ENCODE results near the gene RSPH1.

The RSPH1 gene

GRCh38 chr21:42513151-42513984 is 17.3 kb upstream of the RSPH1 start, which contains the start of gene SLC37A1:
Gene SLC37A1 (plus strand): TSS chr21:42513852. CDS start chr21:42518455, 4,603 bp downstream.
- H3K36me3 ChIP-seq (ENCODE audit: insufficient read depth, insufficient read length, low read length): peaks cover 1% of the 10 kb centered on the region
- no peaks in the 10 kb centered on the region for H3K27me3 ChIP-seq (ENCODE audit: insufficient read depth, insufficient read length)
- no peaks in the 10 kb centered on the region for H3K9me3 ChIP-seq (ENCODE audit: insufficient read depth, low read length)
- peak within 1 kb of the TSS; percentile 79 for H3K9ac ChIP-seq (ENCODE audit: insufficient read length, low read depth)
- peak within 1 kb of the TSS; percentile 46 for H3K4me3 ChIP-seq (ENCODE audit: insufficient read length, low read depth)
- TF ChIP-seq YY1 (IDR thresholded peaks at IDR 0.05; ENCODE audit: insufficient read depth, insufficient read length) (no peak), ZNF274 (IDR thresholded peaks at IDR 0.05; ENCODE audit: low read depth, low read length) (no peak), SUZ12 (IDR thresholded peaks at IDR 0.05; ENCODE audit: extremely low read depth, insufficient read depth, insufficient read length) (no peak)
- peaks cover 10% of the 10 kb centered on the region for H3K4me1 ChIP-seq (ENCODE audit: insufficient read depth, insufficient read length)
- DNase-seq (ENCODE audit: low read depth, low spot score): no peak

- Histone ChIP-seq H3K36me3 (ENCODE audit: insufficient read depth, insufficient read length, low read length) (no peaks in the 10 kb centered on the region), H3K4me3 (ENCODE audit: insufficient read length, low read depth) (no peak overlapping the region), H3K9ac (ENCODE audit: insufficient read length, low read depth) (no peak overlapping the region), H3K9me3 (ENCODE audit: insufficient read depth, low read length) (no peaks in the 10 kb centered on the region; the same call in 1 of the 2 replicates), H3K27me3 (ENCODE audit: insufficient read depth, insufficient read length) (no peaks in the 10 kb centered on the region), H3K4me1 (ENCODE audit: insufficient read depth, insufficient read length) (peaks cover 5% of the 10 kb centered on the region)
- TF ChIP-seq YY1 (IDR thresholded peaks at IDR 0.05; ENCODE audit: insufficient read depth, insufficient read length): no peak
- TF ChIP-seq ZNF274 (IDR thresholded peaks at IDR 0.05; ENCODE audit: low read depth, low read length): no peak
- TF ChIP-seq SUZ12 (IDR thresholded peaks at IDR 0.05; ENCODE audit: extremely low read depth, insufficient read depth, insufficient read length): no peak
- DNase-seq (ENCODE audit: low read depth, low spot score): no peak
These were observed 16.5 kb upstream of the RSPH1 start for GRCh38 chr21:42512346-42513034.

DNA sequence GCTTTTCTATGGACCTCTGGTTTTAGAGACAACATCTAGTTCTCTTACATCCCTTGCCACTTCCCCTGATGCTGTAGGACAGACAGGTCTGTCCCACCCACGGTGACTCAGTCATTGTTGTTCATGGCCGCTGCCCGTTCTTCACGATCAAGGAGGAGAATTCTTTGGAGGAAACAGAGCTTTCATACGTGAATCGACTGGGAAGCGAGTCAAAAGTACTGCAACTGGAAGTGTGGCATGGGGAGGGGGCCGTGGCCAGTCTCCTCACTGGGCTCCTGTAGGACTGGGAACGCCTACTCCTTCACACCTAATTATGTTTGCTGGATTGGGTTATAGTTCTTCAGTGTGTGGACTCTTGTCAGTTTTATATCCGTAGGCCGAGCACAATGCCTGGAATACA is 13.2 kb upstream of the RSPH1 start:
- no peaks in the 10 kb centered on the region; the same call in 1 of the 2 replicates for H3K9me3 ChIP-seq (ENCODE audit: insufficient read depth, low read length)
- DNase-seq (ENCODE audit: low read depth, low spot score): no peak
- H3K4me3 ChIP-seq (ENCODE audit: insufficient read length, low read depth): no peak overlapping the region
- no peaks in the 10 kb centered on the region for H3K27me3 ChIP-seq (ENCODE audit: insufficient read depth, insufficient read length)
- H3K9ac ChIP-seq (ENCODE audit: insufficient read length, low read depth): no peak overlapping the region
- H3K4me1 ChIP-seq (ENCODE audit: insufficient read depth, insufficient read length): peaks cover 5% of the 10 kb centered on the region
- H3K36me3 ChIP-seq (ENCODE audit: insufficient read depth, insufficient read length, low read length): no peaks in the 10 kb centered on the region
- TF ChIP-seq YY1 (IDR thresholded peaks at IDR 0.05; ENCODE audit: insufficient read depth, insufficient read length): no peak

DNA sequence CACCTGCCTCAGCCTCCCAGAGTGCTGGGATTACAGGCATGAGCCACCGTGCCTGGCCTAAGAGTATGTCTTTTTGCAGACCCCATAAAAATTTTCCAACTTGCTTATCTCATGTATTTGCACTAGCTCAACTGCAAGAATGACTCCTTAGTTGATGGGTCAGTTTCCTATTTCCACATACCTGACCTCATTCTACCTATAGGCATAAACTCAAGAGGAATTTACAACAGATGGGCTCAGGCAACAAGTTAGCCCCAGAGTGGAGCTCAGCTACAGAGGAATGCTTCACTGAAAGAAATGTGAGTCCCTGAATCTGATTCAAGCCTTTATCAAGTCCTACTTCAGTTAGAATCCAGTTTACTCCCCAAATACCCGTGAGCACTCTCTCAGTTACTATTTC is 12.3 kb upstream of the RSPH1 start:
- TF ChIP-seq YY1 (IDR thresholded peaks at IDR 0.05; ENCODE audit: insufficient read depth, insufficient read length) (no peak), SUZ12 (IDR thresholded peaks at IDR 0.05; ENCODE audit: extremely low read depth, insufficient read depth, insufficient read length) (no peak), ZNF274 (IDR thresholded peaks at IDR 0.05; ENCODE audit: low read depth, low read length) (no peak)
- Histone ChIP-seq H3K27me3 (ENCODE audit: insufficient read depth, insufficient read length) (no peaks in the 10 kb centered on the region), H3K4me3 (ENCODE audit: insufficient read length, low read depth) (no peak overlapping the region), H3K4me1 (ENCODE audit: insufficient read depth, insufficient read length) (peaks cover 5% of the 10 kb centered on the region), H3K9me3 (ENCODE audit: insufficient read depth, low read length) (no peaks in the 10 kb centered on the region; the same call in 1 of the 2 replicates), H3K36me3 (ENCODE audit: insufficient read depth, insufficient read length, low read length) (no peaks in the 10 kb centered on the region), H3K9ac (ENCODE audit: insufficient read length, low read depth) (no peak overlapping the region)
- DNase-seq (ENCODE audit: low read depth, low spot score): no peak

- Histone ChIP-seq H3K27me3 (ENCODE audit: insufficient read depth, insufficient read length) (no peaks in the 10 kb centered on the region), H3K4me3 (ENCODE audit: insufficient read length, low read depth) (no peak overlapping the region), H3K4me1 (ENCODE audit: insufficient read depth, insufficient read length) (no peaks in the 10 kb centered on the region), H3K9me3 (ENCODE audit: insufficient read depth, low read length) (no peaks in the 10 kb centered on the region; the same call in 1 of the 2 replicates), H3K36me3 (ENCODE audit: insufficient read depth, insufficient read length, low read length) (no peaks in the 10 kb centered on the region), H3K9ac (ENCODE audit: insufficient read length, low read depth) (no peak overlapping the region)
- no peak for DNase-seq (ENCODE audit: low read depth, low spot score)
- TF ChIP-seq ZNF274 (IDR thresholded peaks at IDR 0.05; ENCODE audit: low read depth, low read length) (no peak), SUZ12 (IDR thresholded peaks at IDR 0.05; ENCODE audit: extremely low read depth, insufficient read depth, insufficient read length) (no peak), YY1 (IDR thresholded peaks at IDR 0.05; ENCODE audit: insufficient read depth, insufficient read length) (no peak)
These were observed 11.4 kb upstream of the RSPH1 start for GRCh38 chr21:42507418-42507817.

DNA sequence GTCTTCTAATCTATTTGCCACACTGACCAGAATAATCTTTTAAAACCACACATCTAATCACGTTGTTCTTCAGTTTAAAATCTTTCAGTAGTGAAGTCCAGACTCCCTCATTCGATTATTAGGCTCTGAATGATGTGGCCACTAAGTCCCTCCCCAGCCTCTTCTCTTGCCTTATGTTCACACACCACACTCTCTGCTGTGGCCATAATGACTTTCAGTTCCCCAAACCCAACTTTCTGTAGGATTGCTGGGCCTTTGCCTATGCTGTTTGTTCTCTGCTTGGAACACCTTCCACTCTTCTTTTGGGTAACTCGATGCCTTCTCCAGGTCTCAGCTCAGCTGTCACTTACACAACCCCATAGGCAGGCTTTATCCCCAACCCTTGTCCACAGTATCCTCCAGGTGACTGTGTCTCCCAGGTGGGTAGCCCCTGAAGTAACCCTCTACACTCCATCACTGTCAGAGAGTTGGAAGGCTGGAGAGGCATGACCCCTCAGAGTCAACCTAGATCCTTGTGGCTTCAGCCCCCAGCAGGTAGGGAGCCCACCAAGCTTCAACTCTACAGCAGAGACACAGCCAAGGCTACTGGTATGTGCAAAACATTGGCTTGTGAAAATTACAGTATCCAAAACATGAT is 9.2 kb upstream of the RSPH1 start:
- Histone ChIP-seq H3K4me1 (ENCODE audit: insufficient read depth, insufficient read length) (no peaks in the 10 kb centered on the region), H3K9me3 (ENCODE audit: insufficient read depth, low read length) (no peaks in the 10 kb centered on the region; the same call in 1 of the 2 replicates), H3K4me3 (ENCODE audit: insufficient read length, low read depth) (no peak overlapping the region), H3K27me3 (ENCODE audit: insufficient read depth, insufficient read length) (no peaks in the 10 kb centered on the region), H3K9ac (ENCODE audit: insufficient read length, low read depth) (no peak overlapping the region), H3K36me3 (ENCODE audit: insufficient read depth, insufficient read length, low read length) (no peaks in the 10 kb centered on the region)
- no peak for DNase-seq (ENCODE audit: low read depth, low spot score)
- no peak for TF ChIP-seq YY1 (IDR thresholded peaks at IDR 0.05; ENCODE audit: insufficient read depth, insufficient read length)
- TF ChIP-seq SUZ12 (IDR thresholded peaks at IDR 0.05; ENCODE audit: extremely low read depth, insufficient read depth, insufficient read length): no peak
- no peak for TF ChIP-seq ZNF274 (IDR thresholded peaks at IDR 0.05; ENCODE audit: low read depth, low read length)

DNA sequence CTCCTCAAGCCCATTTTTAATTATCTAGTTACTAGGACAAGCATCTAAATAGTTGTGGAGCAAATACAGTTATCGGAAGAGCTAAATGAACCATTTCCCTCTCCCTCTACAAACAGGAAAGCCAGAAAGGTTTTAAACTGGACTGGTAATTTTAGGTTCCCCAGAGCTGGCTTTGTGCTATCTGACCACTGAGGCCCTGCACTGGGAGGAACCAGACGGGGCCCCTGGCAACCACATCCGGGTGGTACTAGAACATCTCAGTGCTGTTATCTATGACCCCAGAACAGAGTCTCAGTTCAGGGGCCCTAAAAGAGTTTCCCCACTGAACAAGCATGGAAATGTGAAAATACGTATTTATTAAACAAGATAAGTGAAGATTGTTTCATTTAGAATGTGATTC is 7.7 kb upstream of the RSPH1 start:
- H3K27me3 ChIP-seq (ENCODE audit: insufficient read depth, insufficient read length): peaks cover 6% of the 10 kb centered on the region
- H3K36me3 ChIP-seq (ENCODE audit: insufficient read depth, insufficient read length, low read length): no peaks in the 10 kb centered on the region
- no peak for DNase-seq (ENCODE audit: low read depth, low spot score)
- H3K9me3 ChIP-seq (ENCODE audit: insufficient read depth, low read length): no peaks in the 10 kb centered on the region; the same call in 1 of the 2 replicates
- H3K9ac ChIP-seq (ENCODE audit: insufficient read length, low read depth): no peak overlapping the region
- H3K4me3 ChIP-seq (ENCODE audit: insufficient read length, low read depth): no peak overlapping the region
- TF ChIP-seq YY1 (IDR thresholded peaks at IDR 0.05; ENCODE audit: insufficient read depth, insufficient read length) (no peak), SUZ12 (IDR thresholded peaks at IDR 0.05; ENCODE audit: extremely low read depth, insufficient read depth, insufficient read length) (no peak), ZNF274 (IDR thresholded peaks at IDR 0.05; ENCODE audit: low read depth, low read length) (no peak)
- H3K4me1 ChIP-seq (ENCODE audit: insufficient read depth, insufficient read length): no peaks in the 10 kb centered on the region

Data from NT2/D1 (cell line).